ENCODE measurements around the gene OPN5. TPM values are rescaled to one million over a fixed set of nuclear protein-coding genes. Genes with fewer than 3 reads are reported as not detected.

The OPN5 gene
- total RNA-seq, 4 donors from 2014 or later = not detected

DNA sequence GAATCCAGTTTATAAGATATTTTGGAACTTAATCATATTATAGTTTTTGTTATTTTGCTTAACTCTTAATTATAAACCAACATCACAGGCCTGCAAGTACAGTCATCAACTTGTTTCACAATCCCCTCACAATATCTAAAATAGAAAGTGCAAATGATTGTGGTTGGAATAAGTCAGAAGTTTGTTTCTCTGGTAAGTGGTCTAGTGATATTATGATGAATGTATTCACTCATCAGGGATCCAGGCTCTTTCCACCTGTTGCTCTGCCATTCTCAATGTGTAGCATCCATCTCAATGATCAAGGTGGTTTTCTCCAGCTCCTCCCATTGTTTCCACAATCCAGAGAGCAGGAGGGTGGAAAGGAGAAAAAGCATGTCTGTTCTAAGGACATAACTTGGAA is 54.2 kb downstream of the OPN5 start:
- TF ChIP-seq CTCF (IDR thresholded peaks at IDR 0.05 in 4 of 5, conservative IDR thresholded peaks at IDR 0.05 in 1 of 5) (no peak), POLR2A (IDR thresholded peaks at IDR 0.05) (no peak)
- H3K27me3 ChIP-seq = no peaks in the 10 kb centered on the region
- no peak for ATAC-seq
- in situ Hi-C loops (cut with MboI; ENCODE audit: low sequenced_read_pairs in 4 of 4) (no loop called here), intact Hi-C loops (cut with DNase I; ENCODE audit: low total_unique reads) (no loop called here)
- no peaks in the 10 kb centered on the region for H3K36me3 ChIP-seq
- no peak for DNase-seq
- H3K9me3 ChIP-seq = no peaks in the 10 kb centered on the region
- H3K4me3 ChIP-seq = no peak overlapping the region
- H3K4me1 ChIP-seq = no peaks in the 10 kb centered on the region
- H3K27ac ChIP-seq = no peak overlapping the region

GRCh38 chr6:47836639-47837038 is 54.8 kb downstream of the OPN5 start:
- Histone ChIP-seq H3K4me1 (no peaks in the 10 kb centered on the region), H3K27ac (no peak overlapping the region), H3K36me3 (no peaks in the 10 kb centered on the region), H3K9me3 (no peaks in the 10 kb centered on the region), H3K27me3 (no peaks in the 10 kb centered on the region), H3K4me3 (no peak overlapping the region)
- TF ChIP-seq POLR2A (IDR thresholded peaks at IDR 0.05) (no peak), CTCF (IDR thresholded peaks at IDR 0.05 in 4 of 5, conservative IDR thresholded peaks at IDR 0.05 in 1 of 5) (no peak)
- DNase-seq = no peak
- in situ Hi-C loops (cut with MboI; ENCODE audit: low sequenced_read_pairs in 4 of 4) (no loop called here), intact Hi-C loops (cut with DNase I; ENCODE audit: low total_unique reads) (no loop called here)
- no peak for ATAC-seq

GRCh38 chr6:47839645-47840044 is 57.8 kb downstream of the OPN5 start:
- no peak overlapping the region for H3K27ac ChIP-seq
- intact Hi-C loops (cut with DNase I; ENCODE audit: low total_unique reads) = no loop called here
- no peaks in the 10 kb centered on the region for H3K27me3 ChIP-seq
- no peaks in the 10 kb centered on the region for H3K36me3 ChIP-seq
- TF ChIP-seq POLR2A (IDR thresholded peaks at IDR 0.05) (no peak), CTCF (IDR thresholded peaks at IDR 0.05 in 4 of 5, conservative IDR thresholded peaks at IDR 0.05 in 1 of 5) (no peak)
- H3K9me3 ChIP-seq = no peaks in the 10 kb centered on the region
- in situ Hi-C loops (cut with MboI; ENCODE audit: low sequenced_read_pairs in 4 of 4) = no loop called here
- DNase-seq = no peak
- ATAC-seq = no peak
- H3K4me3 ChIP-seq = no peak overlapping the region
- H3K4me1 ChIP-seq = no peaks in the 10 kb centered on the region

GRCh38 chr6:47844881-47845280 is 63.0 kb downstream of the OPN5 start:
- Histone ChIP-seq H3K4me3 (no peak overlapping the region), H3K27me3 (no peaks in the 10 kb centered on the region), H3K4me1 (no peaks in the 10 kb centered on the region), H3K36me3 (no peaks in the 10 kb centered on the region), H3K9me3 (no peaks in the 10 kb centered on the region), H3K27ac (no peak overlapping the region)
- intact Hi-C loops (cut with DNase I; ENCODE audit: low total_unique reads) = no loop called here
- TF ChIP-seq POLR2A (IDR thresholded peaks at IDR 0.05) (no peak), CTCF (IDR thresholded peaks at IDR 0.05 in 4 of 5, conservative IDR thresholded peaks at IDR 0.05 in 1 of 5) (no peak)
- DNase-seq (no peak), ATAC-seq (no peak)
- in situ Hi-C loops (cut with MboI; ENCODE audit: low sequenced_read_pairs in 4 of 4) = no loop called here

- H3K36me3 ChIP-seq = no peaks in the 10 kb centered on the region
- intact Hi-C loops (cut with DNase I; ENCODE audit: low total_unique reads) = no loop called here
- no peak overlapping the region for H3K4me3 ChIP-seq
- in situ Hi-C loops (cut with MboI; ENCODE audit: low sequenced_read_pairs in 4 of 4) = no loop called here
- DNase-seq (no peak), ATAC-seq (no peak)
- no peaks in the 10 kb centered on the region for H3K9me3 ChIP-seq
- H3K27ac ChIP-seq = no peak overlapping the region
- TF ChIP-seq CTCF (IDR thresholded peaks at IDR 0.05 in 4 of 5, conservative IDR thresholded peaks at IDR 0.05 in 1 of 5) (no peak), POLR2A (IDR thresholded peaks at IDR 0.05) (no peak)
- no peaks in the 10 kb centered on the region for H3K27me3 ChIP-seq
- no peaks in the 10 kb centered on the region for H3K4me1 ChIP-seq
These were observed 64.9 kb downstream of the OPN5 start for GRCh38 chr6:47846752-47847151.

Measured in gastrocnemius medialis (tissue), 4 donors.